Measurements from ENCODE around the gene SLC1A2. TPM values are rescaled to one million over a fixed set of nuclear protein-coding genes. Genes with fewer than 3 reads are reported as not detected.

The SLC1A2 gene
- total RNA-seq, 1 donor from 2014 or later = 0.07 TPM

DNA sequence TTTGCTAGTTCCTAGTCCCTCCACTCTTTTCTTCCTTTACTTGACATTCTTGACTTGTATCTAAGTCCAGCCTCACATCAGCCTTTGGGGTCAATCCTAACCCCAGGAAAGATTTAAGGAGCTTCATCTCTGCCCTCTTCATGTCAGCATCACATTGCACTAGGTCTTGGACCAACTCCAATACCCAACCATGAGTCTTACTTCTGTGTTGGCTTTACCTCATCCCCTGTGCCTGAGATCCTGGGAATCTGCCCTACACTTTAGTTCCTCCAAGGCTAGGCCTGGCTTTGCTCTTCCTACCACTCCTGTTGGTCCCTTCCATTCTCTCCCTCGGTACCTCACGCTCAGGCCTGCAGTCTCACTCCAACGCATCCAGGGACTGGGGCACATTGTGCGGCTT, 117.0 kb downstream of the SLC1A2 start:
- Mint-ChIP-seq H3K4me3 (ENCODE audit: low read depth) (no peak overlapping the region), H3K4me1 (ENCODE audit: low read depth) (peaks cover 16% of the 10 kb centered on the region)

GRCh38 chr11:35298369-35298768, 121.0 kb downstream of the SLC1A2 start:
- Mint-ChIP-seq H3K27me3 (no peaks in the 10 kb centered on the region), H3K9me3 (ENCODE audit: low read depth) (no peaks in the 10 kb centered on the region), H3K4me1 (ENCODE audit: low read depth) (peaks cover 1% of the 10 kb centered on the region), H3K36me3 (ENCODE audit: insufficient read depth) (no peaks in the 10 kb centered on the region), H3K27ac (no peak overlapping the region), H3K4me3 (ENCODE audit: low read depth) (no peak overlapping the region)
- TF ChIP-seq, protein P1, sequence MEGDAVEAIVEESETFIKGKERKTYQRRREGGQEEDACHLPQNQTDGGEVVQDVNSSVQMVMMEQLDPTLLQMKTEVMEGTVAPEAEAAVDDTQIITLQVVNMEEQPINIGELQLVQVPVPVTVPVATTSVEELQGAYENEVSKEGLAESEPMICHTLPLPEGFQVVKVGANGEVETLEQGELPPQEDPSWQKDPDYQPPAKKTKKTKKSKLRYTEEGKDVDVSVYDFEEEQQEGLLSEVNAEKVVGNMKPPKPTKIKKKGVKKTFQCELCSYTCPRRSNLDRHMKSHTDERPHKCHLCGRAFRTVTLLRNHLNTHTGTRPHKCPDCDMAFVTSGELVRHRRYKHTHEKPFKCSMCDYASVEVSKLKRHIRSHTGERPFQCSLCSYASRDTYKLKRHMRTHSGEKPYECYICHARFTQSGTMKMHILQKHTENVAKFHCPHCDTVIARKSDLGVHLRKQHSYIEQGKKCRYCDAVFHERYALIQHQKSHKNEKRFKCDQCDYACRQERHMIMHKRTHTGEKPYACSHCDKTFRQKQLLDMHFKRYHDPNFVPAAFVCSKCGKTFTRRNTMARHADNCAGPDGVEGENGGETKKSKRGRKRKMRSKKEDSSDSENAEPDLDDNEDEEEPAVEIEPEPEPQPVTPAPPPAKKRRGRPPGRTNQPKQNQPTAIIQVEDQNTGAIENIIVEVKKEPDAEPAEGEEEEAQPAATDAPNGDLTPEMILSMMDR (IDR thresholded peaks at IDR 0.05; ENCODE audit: unreplicated experiment) = no peak
- DNase-seq (ENCODE audit: low spot score, unreplicated experiment) = no peak

More for the DNA sequence above, 117.0 kb downstream of the SLC1A2 start:
- peaks cover 4% of the 10 kb centered on the region for H3K9me3 Mint-ChIP-seq (ENCODE audit: low read depth)
- no peak for DNase-seq (ENCODE audit: low spot score, unreplicated experiment)
- peaks cover under 1% of the 10 kb centered on the region for H3K27me3 Mint-ChIP-seq
- H3K27ac Mint-ChIP-seq = no peak overlapping the region
- TF ChIP-seq, protein P1 (IDR thresholded peaks at IDR 0.05; ENCODE audit: unreplicated experiment) = no peak
- H3K36me3 Mint-ChIP-seq (ENCODE audit: insufficient read depth) = no peaks in the 10 kb centered on the region

DNA sequence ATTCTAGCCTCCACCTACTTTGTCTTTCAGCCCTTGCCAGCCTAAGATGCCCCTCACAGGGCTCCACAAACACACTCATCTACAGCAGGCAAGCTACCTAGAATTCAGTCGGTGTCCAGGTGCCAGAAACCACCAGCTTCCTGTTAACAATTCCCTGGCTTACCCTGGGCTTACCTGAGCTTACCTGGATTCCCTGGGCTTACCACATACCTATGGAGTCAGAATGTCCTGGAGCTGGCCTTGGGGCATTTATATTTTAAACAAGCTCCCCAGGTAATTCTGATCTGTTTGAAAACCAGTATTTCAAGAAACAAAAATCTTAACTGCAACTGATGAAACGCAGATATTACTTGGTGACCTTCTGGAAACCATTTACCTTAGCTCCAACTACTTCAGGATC, 123.6 kb downstream of the SLC1A2 start:
- H3K27me3 Mint-ChIP-seq = no peaks in the 10 kb centered on the region
- H3K4me1 Mint-ChIP-seq (ENCODE audit: low read depth) = no peaks in the 10 kb centered on the region
- no peaks in the 10 kb centered on the region for H3K36me3 Mint-ChIP-seq (ENCODE audit: insufficient read depth)
- H3K4me3 Mint-ChIP-seq (ENCODE audit: low read depth) = no peak overlapping the region
- TF ChIP-seq, protein P1 (IDR thresholded peaks at IDR 0.05; ENCODE audit: unreplicated experiment) = no peak
- no peaks in the 10 kb centered on the region for H3K9me3 Mint-ChIP-seq (ENCODE audit: low read depth)
- no peak for DNase-seq (ENCODE audit: low spot score, unreplicated experiment)
- H3K27ac Mint-ChIP-seq = no peak overlapping the region

- H3K36me3 Mint-ChIP-seq (ENCODE audit: insufficient read depth) = no peaks in the 10 kb centered on the region
- no peaks in the 10 kb centered on the region for H3K9me3 Mint-ChIP-seq (ENCODE audit: low read depth)
- no peak overlapping the region for H3K4me3 Mint-ChIP-seq (ENCODE audit: low read depth)
- H3K4me1 Mint-ChIP-seq (ENCODE audit: low read depth) = no peaks in the 10 kb centered on the region
- no peaks in the 10 kb centered on the region for H3K27me3 Mint-ChIP-seq
- no peak overlapping the region for H3K27ac Mint-ChIP-seq
- TF ChIP-seq, protein P1 (IDR thresholded peaks at IDR 0.05; ENCODE audit: unreplicated experiment) = no peak
- DNase-seq (ENCODE audit: low spot score, unreplicated experiment) = no peak
These were observed 125.7 kb downstream of the SLC1A2 start for GRCh38 chr11:35293699-35294098.

DNA sequence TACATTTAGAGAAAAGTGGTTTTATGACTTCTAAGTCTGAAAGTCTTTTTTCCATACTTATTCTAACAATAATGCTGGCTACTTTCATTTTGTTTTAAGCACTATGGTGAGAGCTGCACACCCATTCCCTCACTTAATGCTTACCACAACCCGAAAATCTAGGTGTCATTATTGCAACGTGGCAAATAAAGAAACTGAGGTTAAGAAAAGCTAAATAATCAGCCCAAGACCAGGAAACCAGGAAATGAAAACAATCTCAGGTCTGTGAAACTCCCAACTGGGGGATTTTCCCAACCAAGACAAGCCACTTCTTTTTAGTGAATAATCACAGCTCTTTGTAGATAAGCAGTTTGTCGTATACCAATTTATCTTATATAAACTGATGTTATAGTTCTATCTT, 126.3 kb downstream of the SLC1A2 start:
- Mint-ChIP-seq H3K4me3 (ENCODE audit: low read depth) (no peak overlapping the region), H3K27ac (no peak overlapping the region)

More for the DNA sequence above, 126.3 kb downstream of the SLC1A2 start:
- Mint-ChIP-seq H3K36me3 (ENCODE audit: insufficient read depth) (no peaks in the 10 kb centered on the region), H3K27me3 (no peaks in the 10 kb centered on the region), H3K4me1 (ENCODE audit: low read depth) (no peaks in the 10 kb centered on the region), H3K9me3 (ENCODE audit: low read depth) (no peaks in the 10 kb centered on the region)
- no peak for DNase-seq (ENCODE audit: low spot score, unreplicated experiment)
- TF ChIP-seq, protein P1 (IDR thresholded peaks at IDR 0.05; ENCODE audit: unreplicated experiment) = no peak
